ENCODE data around the gene SRI. TPM values are rescaled to one million over a fixed set of nuclear protein-coding genes. Genes with fewer than 3 reads are reported as not detected.

SRI gene
- total RNA-seq, 1 experiment from 2014 or later = 136 TPM

DNA sequence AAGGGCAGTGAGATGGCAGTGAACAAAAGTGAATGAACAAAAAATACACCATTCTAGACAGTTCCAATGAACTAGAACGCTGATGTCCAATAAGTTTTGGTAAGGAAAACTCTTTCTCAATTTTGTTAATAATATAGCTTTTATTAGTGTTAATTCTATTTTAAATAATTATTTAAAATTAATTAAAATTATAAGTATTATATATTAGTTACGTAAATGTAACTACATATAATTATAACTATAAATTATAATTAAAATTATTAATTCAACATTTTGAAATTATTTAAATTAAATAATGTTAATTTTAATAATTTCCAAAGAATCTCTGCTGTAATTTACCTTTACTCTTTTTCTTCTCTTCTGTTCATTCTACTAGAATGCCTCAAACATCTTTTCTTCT is 5.4 kb downstream of the SRI start:
- Histone ChIP-seq H3K56ac (ENCODE audit: insufficient read length, low read depth, low read length) (no peak overlapping the region), H3K23ac (ENCODE audit: insufficient read length, low read depth, low read length) (no peak overlapping the region), H3K27me3 (ENCODE audit: insufficient read depth, low read length) (no peaks in the 10 kb centered on the region), H3K9me3 (ENCODE audit: control insufficient read depth, low read depth, low read length) (no peaks in the 10 kb centered on the region), H4K91ac (ENCODE audit: insufficient read length, low read depth, low read length) (no peak overlapping the region), H3K79me2 (ENCODE audit: insufficient read depth, low read length) (peaks cover 2% of the 10 kb centered on the region; the same call in 1 of the 2 replicates), H2AFZ (ENCODE audit: low read length) (no peak overlapping the region), H3K14ac (ENCODE audit: insufficient read depth, low read length) (no peak overlapping the region), H2BK12ac (ENCODE audit: insufficient read length, low read depth, low read length) (no peak overlapping the region), H2BK120ac (ENCODE audit: low read depth, low read length, poor library complexity, severe bottlenecking) (no peak overlapping the region), H3K18ac (ENCODE audit: insufficient read length, low read depth, low read length) (no peak overlapping the region), H4K20me1 (ENCODE audit: control insufficient read depth, insufficient read depth, insufficient read length) (no peaks in the 10 kb centered on the region), H3K79me1 (ENCODE audit: insufficient read depth, low read depth, low read length, poor library complexity, severe bottlenecking) (no peaks in the 10 kb centered on the region), H4K8ac (replicated peaks; ENCODE audit: insufficient read length, low read depth, low read length) (no peak overlapping the region), H3K27ac (ENCODE audit: insufficient read length, low read depth, low read length) (no peak overlapping the region), H2BK15ac (ENCODE audit: low read depth, low read length) (no peak overlapping the region), H2BK5ac (ENCODE audit: insufficient read length, low read length) (no peak overlapping the region), H3K4me1 (ENCODE audit: insufficient read depth, low read length) (peaks cover 6% of the 10 kb centered on the region), H3K23me2 (ENCODE audit: insufficient read length, low read depth, low read length, poor library complexity, severe bottlenecking) (peaks cover 8% of the 10 kb centered on the region), H3T11ph (ENCODE audit: low read length) (no peak overlapping the region), H3K4ac (ENCODE audit: low read depth, low read length) (no peak overlapping the region), H2AK5ac (ENCODE audit: insufficient read length, low read length) (no peak overlapping the region), H4K5ac (ENCODE audit: insufficient read length, low read depth, low read length) (no peak overlapping the region), H3K4me2 (ENCODE audit: insufficient read depth, insufficient read length, low read length) (no peak overlapping the region), H2BK20ac (ENCODE audit: low read depth, low read length, poor library complexity, severe bottlenecking) (no peak overlapping the region), H3K9ac (ENCODE audit: extremely low read depth, insufficient read length, low read length) (no peak overlapping the region)
- H3K9me3 Mint-ChIP-seq = no peaks in the 10 kb centered on the region; a peak in 1 of 5 replicates
- H3K27me3 Mint-ChIP-seq (ENCODE audit: low read depth) = no peaks in the 10 kb centered on the region
- H3K27ac Mint-ChIP-seq = peak overlapping the region in 2 of 3 experiments; percentile 4 to 26; a peak in 4 of 7 replicates
- no CpG with 5 or more reads among the region's 2 CpGs for WGBS (ENCODE audit: extremely low coverage, insufficient read length, low lambda C conversion rate)
- peaks cover 38 to 41% of the 10 kb centered on the region in 2 experiments for H3K4me1 Mint-ChIP-seq
- no peak for DNase-seq
- H3K36me3 Mint-ChIP-seq (ENCODE audit: insufficient read depth in 1 of 3, low read depth in 3 of 3) = peaks cover 24 to 46% (median 37%) of the 10 kb centered on the region in 3 experiments; a peak in 6 of 7 replicates
- no peak overlapping the region; a peak in 1 of 5 replicates for H3K4me3 Mint-ChIP-seq
- TF ChIP-seq, protein P1, sequence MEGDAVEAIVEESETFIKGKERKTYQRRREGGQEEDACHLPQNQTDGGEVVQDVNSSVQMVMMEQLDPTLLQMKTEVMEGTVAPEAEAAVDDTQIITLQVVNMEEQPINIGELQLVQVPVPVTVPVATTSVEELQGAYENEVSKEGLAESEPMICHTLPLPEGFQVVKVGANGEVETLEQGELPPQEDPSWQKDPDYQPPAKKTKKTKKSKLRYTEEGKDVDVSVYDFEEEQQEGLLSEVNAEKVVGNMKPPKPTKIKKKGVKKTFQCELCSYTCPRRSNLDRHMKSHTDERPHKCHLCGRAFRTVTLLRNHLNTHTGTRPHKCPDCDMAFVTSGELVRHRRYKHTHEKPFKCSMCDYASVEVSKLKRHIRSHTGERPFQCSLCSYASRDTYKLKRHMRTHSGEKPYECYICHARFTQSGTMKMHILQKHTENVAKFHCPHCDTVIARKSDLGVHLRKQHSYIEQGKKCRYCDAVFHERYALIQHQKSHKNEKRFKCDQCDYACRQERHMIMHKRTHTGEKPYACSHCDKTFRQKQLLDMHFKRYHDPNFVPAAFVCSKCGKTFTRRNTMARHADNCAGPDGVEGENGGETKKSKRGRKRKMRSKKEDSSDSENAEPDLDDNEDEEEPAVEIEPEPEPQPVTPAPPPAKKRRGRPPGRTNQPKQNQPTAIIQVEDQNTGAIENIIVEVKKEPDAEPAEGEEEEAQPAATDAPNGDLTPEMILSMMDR (conservative IDR thresholded peaks at IDR 0.05) = no peak
